GM12878 (cell line): ENCODE results near the gene NEXN. TPM values are rescaled to one million over a fixed set of nuclear protein-coding genes. Genes with fewer than 3 reads are reported as not detected.

Experiments
- ATF2 ChIP-seq: IDR thresholded peaks from 2 replicates; pipeline ENCODE4 v1.6.1; 2012; ENCODE audit warnings: low read length, inconsistent platforms
- ATF7 ChIP-seq: fragments of 450-650 bp; IDR thresholded peaks from 2 replicates; pipeline ENCODE4 v1.6.1; 2016; ENCODE audit warnings: low read depth, mild to moderate bottlenecking
- BACH1 ChIP-seq: fragments of 450-650 bp; IDR thresholded peaks from 2 replicates; pipeline ENCODE4 v1.6.1; 2017; ENCODE audit warnings: mild to moderate bottlenecking, borderline replicate concordance
- BRCA1 ChIP-seq: IDR thresholded peaks from 2 replicates; pipeline ENCODE4 v1.6.1; 2011; ENCODE audit warnings: low read depth, low read length, improper control_type of control experiment
- DPF2 ChIP-seq: fragments of 450-650 bp; IDR thresholded peaks from 2 replicates; pipeline ENCODE4 v1.6.1; 2017; ENCODE audit warnings: mild to moderate bottlenecking
- E2F4 ChIP-seq: IDR thresholded peaks from 2 replicates; pipeline ENCODE4 v1.6.1; 2012; ENCODE audit warnings: low read depth, low read length, improper control_type of control experiment
- FOXM1 ChIP-seq: IDR thresholded peaks from 2 replicates; pipeline ENCODE4 v1.6.1; 2012; ENCODE audit warnings: low read depth, mild to moderate bottlenecking, inconsistent platforms, low read length, moderate library complexity
- LARP7 ChIP-seq: fragments of 450-650 bp; IDR thresholded peaks from 2 replicates; pipeline ENCODE4 v1.6.1; 2017; ENCODE audit warnings: mild to moderate bottlenecking
- MXI1 ChIP-seq: fragments of 150-350 bp; IDR thresholded peaks from 2 replicates; pipeline ENCODE4 v1.6.1; 2011; ENCODE audit warnings: low read depth, mild to moderate bottlenecking, inconsistent platforms, low read length, improper control_type of control experiment
- PAX5 ChIP-seq: IDR thresholded peaks from 2 replicates; pipeline ENCODE4 v1.6.1; 2011; ENCODE audit warnings: low read depth, low read length, borderline replicate concordance
- PAX8 ChIP-seq: fragments of 450-650 bp; IDR thresholded peaks from 2 replicates; pipeline ENCODE4 v1.6.1; 2017; ENCODE audit warnings: mild to moderate bottlenecking, moderate library complexity
- PKNOX1 ChIP-seq: fragments of 450-650 bp; IDR thresholded peaks from 2 replicates; pipeline ENCODE4 v1.6.1; 2016; ENCODE audit warnings: mild to moderate bottlenecking
- PML ChIP-seq: IDR thresholded peaks from 2 replicates; pipeline ENCODE4 v1.6.1; 2012; ENCODE audit warnings: low read length, inconsistent platforms
- POLR2AphosphoS2 ChIP-seq: IDR thresholded peaks from 2 replicates; pipeline ENCODE4 v1.6.1; 2011; ENCODE audit warnings: low read depth, mild to moderate bottlenecking, low read length, improper control_type of control experiment, moderate library complexity
- POU2F2 ChIP-seq: IDR thresholded peaks from 3 replicates; pipeline ENCODE4 v1.6.1; 2011; ENCODE audit warnings: low read depth, mild to moderate bottlenecking, low read length, borderline replicate concordance
- RCOR1 ChIP-seq: conservative IDR thresholded peaks from 2 replicates; pipeline ENCODE4 v1.6.1; 2012; ENCODE audit warnings: low read depth, low read length, improper control_type of control experiment
- SIX5 ChIP-seq: IDR thresholded peaks from 2 replicates; pipeline ENCODE4 v1.6.1; 2011; ENCODE audit warnings: mild to moderate bottlenecking, low read depth, low read length, moderate library complexity; ENCODE audit not compliant: severe bottlenecking
- SUZ12 ChIP-seq: fragments of 200-600 bp; sonication (generic); IDR thresholded peaks from one replicate; pipeline ENCODE4 v1.6.1; 2018; ENCODE audit warnings: antibody characterized with exemption, mild to moderate bottlenecking; ENCODE audit not compliant: unreplicated experiment
- TARDBP ChIP-seq: IDR thresholded peaks from 2 replicates; pipeline ENCODE4 v1.6.1; 2016; ENCODE audit warnings: borderline replicate concordance
- TCF12 ChIP-seq: IDR thresholded peaks from 2 replicates; pipeline ENCODE4 v1.6.1; 2011; ENCODE audit warnings: low read depth, mild to moderate bottlenecking, low read length
- WRNIP1 ChIP-seq: IDR thresholded peaks from 2 replicates; pipeline ENCODE4 v1.6.1; 2011; ENCODE audit warnings: low read depth, low read length, improper control_type of control experiment, borderline replicate concordance
- ZBED1 ChIP-seq: IDR thresholded peaks from 2 replicates; pipeline ENCODE4 v1.6.1; 2016; ENCODE audit warnings: borderline replicate concordance
- ZNF24 ChIP-seq: fragments of 450-650 bp; IDR thresholded peaks from 2 replicates; pipeline ENCODE4 v1.6.1; 2017; ENCODE audit warnings: antibody characterized with exemption, mild to moderate bottlenecking
- ZNF687 ChIP-seq: fragments of 450-650 bp; IDR thresholded peaks from 2 replicates; pipeline ENCODE4 v1.6.1; 2017; ENCODE audit warnings: mild to moderate bottlenecking, moderate library complexity
- polyA plus RNA-seq, 11 experiments: library from polyadenylated mRNA; depleted of rRNA in 4 of 11; unstranded in 6 of 11; stranded (reverse) in 5 of 11; fragments of >200 nt; fragmentation: Nextera tagmentation in 4 of 11; fragmentation: Illumina TruSeq in 1 of 11; extraction: Ambion mirVana in 4 of 11; extraction: Trizol in 1 of 11; gene quantifications; 1 replicate in 1 of 11; 2 replicates in 10 of 11; pipeline versions ENCODE4 v1.2.1 to v1.2.3, GENCODE V29; 2011 to 2016; ENCODE audit warnings: inconsistent platforms in 2 of 11, missing spikeins in 2 of 11, low read depth in 1 of 11
- total RNA-seq, 4 experiments: library from RNA; depleted of rRNA in 3 of 4; stranded (reverse); fragments of >200 nt in 3 of 4; fragmentation: Illumina TruSeq in 1 of 4; extraction: Trizol in 1 of 4; gene quantifications; 2 replicates each; pipeline versions ENCODE4 v1.2.1 to v1.2.3, GENCODE V29; 2013 to 2021

The NEXN gene
- total and polyA plus RNA-seq, 10 of the 15 experiments (the other 5 are each of a cell fraction or from before 2014, with no cell fraction given): 2.5 to 46.6 (median 15.4) TPM

GRCh38 chr1:77978969-77979876 is 90.8 kb downstream of the NEXN start, which contains the start of gene FUBP1 (continued):
- TF ChIP-seq SUZ12 (no peak), TARDBP (no peak), SIX5 (peak; percentile 5), FOXM1 (0 out of 2 replicates have a peak, but pooled peaks have one; percentile 3), TCF12 (peak; percentile 49; the same call in 1 of the 2 replicates), POU2F2 (peak; percentile 80; the same call in 2 of the 3 replicates), ZBED1 (peak; percentile 78; the same call in 1 of the 2 replicates), RCOR1 (peak; percentile 98), ZNF24 (no peak), LARP7 (peak; percentile 42), ZNF687 (peak; percentile 56), ATF7 (peak; percentile 58; the same call in 1 of the 2 replicates), E2F4 (no peak), BACH1 (peak; percentile 88), ATF2 (peak; percentile 13; the same call in 1 of the 2 replicates), MXI1 (peak; percentile 93), PAX5 (no peak; the same call in 1 of the 2 replicates), WRNIP1 (0 out of 2 replicates have a peak, but pooled peaks have one; percentile 70), PML (peak; percentile 95), PAX8 (0 out of 2 replicates have a peak, but pooled peaks have one; percentile 86), BRCA1 (peak; percentile 87), POLR2AphosphoS2 (peak; percentile 93), PKNOX1 (peak; percentile 78), DPF2 (peak; percentile 18; the same call in 1 of the 2 replicates)
